OCI-LY1 (cell line): ENCODE data around the gene GRK5.

ENCODE experiments used
- CTCF ChIP-seq: fragments of 200-600 bp; sonication (generic), shearing (Covaris generic); IDR thresholded peaks from 2 replicates; pipeline ENCODE4 v1.5.1; 2017; ENCODE audit warnings: mild to moderate bottlenecking, antibody characterized with exemption, low read length, moderate library complexity, mixed read lengths
- EZH2 ChIP-seq: fragments of 200-600 bp; sonication (generic), shearing (Covaris generic); IDR thresholded peaks from 2 replicates; pipeline ENCODE4 v1.8.0; 2017; ENCODE audit warnings: borderline replicate concordance, mixed run types, mild to moderate bottlenecking, antibody characterized with exemption, low read length, moderate library complexity, mixed read lengths

- TF ChIP-seq CTCF = no peak
- TF ChIP-seq EZH2 = no peak
Observed at GRCh38 chr10:119401671-119402395, 194.5 kb downstream of the GRK5 start.
